ENCODE measurements around the gene KIZ.
"Not testable (repeated sequence)": the region's sequence is repeated elsewhere in the genome, so short reads cannot be mapped to it uniquely, and the experiment has no call there.

KIZ gene

GRCh38 chr20:21159658-21160380, 33.9 kb downstream of the KIZ start:
- H3K27ac ChIP-seq (ENCODE audit: low read depth, low read length) = no peak overlapping the region

GRCh38 chr20:21161926-21162325, 36.0 kb downstream of the KIZ start:
- no peaks in the 10 kb centered on the region for H3K27me3 ChIP-seq (ENCODE audit: control insufficient read depth, insufficient read depth, low read length)
- H3K4me1 ChIP-seq (ENCODE audit: control insufficient read depth, insufficient read depth, low read length) = no peaks in the 10 kb centered on the region
- H3K9ac ChIP-seq (ENCODE audit: low read depth, low read length) = no peak overlapping the region
- no peak overlapping the region for H3K27ac ChIP-seq (ENCODE audit: low read depth, low read length)
- peaks cover 30% of the 10 kb centered on the region for H3K36me3 ChIP-seq (ENCODE audit: control insufficient read depth, insufficient read depth, low read length)
- no peaks in the 10 kb centered on the region for H3K9me3 ChIP-seq (ENCODE audit: control insufficient read depth, insufficient read depth, low read length)
- no peak overlapping the region for H3K4me3 ChIP-seq (ENCODE audit: low read depth, low read length)

More at GRCh38 chr20:21159658-21160380, 33.9 kb downstream of the KIZ start:
- H3K27me3 ChIP-seq (ENCODE audit: control insufficient read depth, insufficient read depth, low read length) = no peaks in the 10 kb centered on the region
- H3K4me1 ChIP-seq (ENCODE audit: control insufficient read depth, insufficient read depth, low read length) = no peaks in the 10 kb centered on the region
- H3K36me3 ChIP-seq (ENCODE audit: control insufficient read depth, insufficient read depth, low read length) = peaks cover 27% of the 10 kb centered on the region
- H3K9ac ChIP-seq (ENCODE audit: low read depth, low read length) = no peak overlapping the region
- H3K4me3 ChIP-seq (ENCODE audit: low read depth, low read length) = no peak overlapping the region
- no peaks in the 10 kb centered on the region for H3K9me3 ChIP-seq (ENCODE audit: control insufficient read depth, insufficient read depth, low read length)

- Histone ChIP-seq H3K9ac (ENCODE audit: low read depth, low read length) (no peak overlapping the region), H3K27ac (ENCODE audit: low read depth, low read length) (no peak overlapping the region), H3K9me3 (ENCODE audit: control insufficient read depth, insufficient read depth, low read length) (no peaks in the 10 kb centered on the region), H3K27me3 (ENCODE audit: control insufficient read depth, insufficient read depth, low read length) (no peaks in the 10 kb centered on the region), H3K36me3 (ENCODE audit: control insufficient read depth, insufficient read depth, low read length) (peaks cover 36% of the 10 kb centered on the region), H3K4me3 (ENCODE audit: low read depth, low read length) (no peak overlapping the region), H3K4me1 (ENCODE audit: control insufficient read depth, insufficient read depth, low read length) (no peaks in the 10 kb centered on the region)
These were observed 36.7 kb downstream of the KIZ start for GRCh38 chr20:21162631-21163030.

- H3K36me3 ChIP-seq (ENCODE audit: control insufficient read depth, insufficient read depth, low read length) = peaks cover 34% of the 10 kb centered on the region
- H3K4me3 ChIP-seq (ENCODE audit: low read depth, low read length) = no peak overlapping the region
- H3K27me3 ChIP-seq (ENCODE audit: control insufficient read depth, insufficient read depth, low read length) = no peaks in the 10 kb centered on the region
- no peaks in the 10 kb centered on the region for H3K9me3 ChIP-seq (ENCODE audit: control insufficient read depth, insufficient read depth, low read length)
- no peak overlapping the region for H3K9ac ChIP-seq (ENCODE audit: low read depth, low read length)
- H3K4me1 ChIP-seq (ENCODE audit: control insufficient read depth, insufficient read depth, low read length) = no peaks in the 10 kb centered on the region
- no peak overlapping the region for H3K27ac ChIP-seq (ENCODE audit: low read depth, low read length)
These were observed 40.9 kb downstream of the KIZ start for GRCh38 chr20:21166801-21167200.

GRCh38 chr20:21167261-21167660, 41.4 kb downstream of the KIZ start:
- no peaks in the 10 kb centered on the region for H3K4me1 ChIP-seq (ENCODE audit: control insufficient read depth, insufficient read depth, low read length)
- H3K4me3 ChIP-seq (ENCODE audit: low read depth, low read length) = no peak overlapping the region
- no peak overlapping the region for H3K9ac ChIP-seq (ENCODE audit: low read depth, low read length)
- H3K27me3 ChIP-seq (ENCODE audit: control insufficient read depth, insufficient read depth, low read length) = no peaks in the 10 kb centered on the region
- no peaks in the 10 kb centered on the region for H3K9me3 ChIP-seq (ENCODE audit: control insufficient read depth, insufficient read depth, low read length)
- H3K36me3 ChIP-seq (ENCODE audit: control insufficient read depth, insufficient read depth, low read length) = peaks cover 32% of the 10 kb centered on the region
- H3K27ac ChIP-seq (ENCODE audit: low read depth, low read length) = no peak overlapping the region

GRCh38 chr20:21168061-21168460, 42.2 kb downstream of the KIZ start:
- not testable (repeated sequence) for H3K27ac ChIP-seq (ENCODE audit: low read depth, low read length); H3K4me1 ChIP-seq (ENCODE audit: control insufficient read depth, insufficient read depth, low read length); H3K9ac ChIP-seq (ENCODE audit: low read depth, low read length); H3K27me3 ChIP-seq (ENCODE audit: control insufficient read depth, insufficient read depth, low read length); H3K4me3 ChIP-seq (ENCODE audit: low read depth, low read length); H3K9me3 ChIP-seq (ENCODE audit: control insufficient read depth, insufficient read depth, low read length)
- peaks cover 29% of the 10 kb centered on the region for H3K36me3 ChIP-seq (ENCODE audit: control insufficient read depth, insufficient read depth, low read length)

GRCh38 chr20:21172626-21173025, 46.7 kb downstream of the KIZ start:
- H3K9ac ChIP-seq (ENCODE audit: low read depth, low read length) = no peak overlapping the region
- no peaks in the 10 kb centered on the region for H3K27me3 ChIP-seq (ENCODE audit: control insufficient read depth, insufficient read depth, low read length)
- 0 out of 2 replicates have a peak, but pooled peaks cover 3% of the 10 kb centered on the region for H3K9me3 ChIP-seq (ENCODE audit: control insufficient read depth, insufficient read depth, low read length)
- peaks cover 13% of the 10 kb centered on the region for H3K4me1 ChIP-seq (ENCODE audit: control insufficient read depth, insufficient read depth, low read length)
- no peak overlapping the region for H3K4me3 ChIP-seq (ENCODE audit: low read depth, low read length)
- no peak overlapping the region for H3K27ac ChIP-seq (ENCODE audit: low read depth, low read length)
- peaks cover 8% of the 10 kb centered on the region; the same call in 1 of the 2 replicates for H3K36me3 ChIP-seq (ENCODE audit: control insufficient read depth, insufficient read depth, low read length)

- Histone ChIP-seq H3K4me3 (ENCODE audit: low read depth, low read length) (no peak overlapping the region), H3K27ac (ENCODE audit: low read depth, low read length) (no peak overlapping the region), H3K36me3 (ENCODE audit: control insufficient read depth, insufficient read depth, low read length) (peaks cover 8% of the 10 kb centered on the region; the same call in 1 of the 2 replicates), H3K27me3 (ENCODE audit: control insufficient read depth, insufficient read depth, low read length) (no peaks in the 10 kb centered on the region), H3K4me1 (ENCODE audit: control insufficient read depth, insufficient read depth, low read length) (peaks cover 13% of the 10 kb centered on the region), H3K9me3 (ENCODE audit: control insufficient read depth, insufficient read depth, low read length) (0 out of 2 replicates have a peak, but pooled peaks cover 6% of the 10 kb centered on the region), H3K9ac (ENCODE audit: low read depth, low read length) (no peak overlapping the region)
These were observed 47.6 kb downstream of the KIZ start for GRCh38 chr20:21173485-21173884.

- H3K4me3 ChIP-seq (ENCODE audit: low read depth, low read length) = no peak overlapping the region
- H3K27me3 ChIP-seq (ENCODE audit: control insufficient read depth, insufficient read depth, low read length) = no peaks in the 10 kb centered on the region
- H3K27ac ChIP-seq (ENCODE audit: low read depth, low read length) = no peak overlapping the region
- 0 out of 2 replicates have a peak, but pooled peaks cover 6% of the 10 kb centered on the region for H3K9me3 ChIP-seq (ENCODE audit: control insufficient read depth, insufficient read depth, low read length)
- peaks cover 8% of the 10 kb centered on the region; the same call in 1 of the 2 replicates for H3K36me3 ChIP-seq (ENCODE audit: control insufficient read depth, insufficient read depth, low read length)
- no peak overlapping the region for H3K9ac ChIP-seq (ENCODE audit: low read depth, low read length)
- H3K4me1 ChIP-seq (ENCODE audit: control insufficient read depth, insufficient read depth, low read length) = peaks cover 18% of the 10 kb centered on the region
These were observed 48.8 kb downstream of the KIZ start for GRCh38 chr20:21174516-21175239.

GRCh38 chr20:21175433-21175832, 49.6 kb downstream of the KIZ start:
- H3K4me1 ChIP-seq (ENCODE audit: control insufficient read depth, insufficient read depth, low read length) = peaks cover 26% of the 10 kb centered on the region
- H3K9me3 ChIP-seq (ENCODE audit: control insufficient read depth, insufficient read depth, low read length) = 0 out of 2 replicates have a peak, but pooled peaks cover 6% of the 10 kb centered on the region
- peaks cover 8% of the 10 kb centered on the region; the same call in 1 of the 2 replicates for H3K36me3 ChIP-seq (ENCODE audit: control insufficient read depth, insufficient read depth, low read length)
- H3K27ac ChIP-seq (ENCODE audit: low read depth, low read length) = no peak overlapping the region
- H3K9ac ChIP-seq (ENCODE audit: low read depth, low read length) = no peak overlapping the region
- H3K27me3 ChIP-seq (ENCODE audit: control insufficient read depth, insufficient read depth, low read length) = no peaks in the 10 kb centered on the region
- H3K4me3 ChIP-seq (ENCODE audit: low read depth, low read length) = no peak overlapping the region

GRCh38 chr20:21177767-21178166, 51.9 kb downstream of the KIZ start:
- H3K4me3 ChIP-seq (ENCODE audit: low read depth, low read length) = no peak overlapping the region
- 0 out of 2 replicates have a peak, but pooled peaks cover 6% of the 10 kb centered on the region for H3K9me3 ChIP-seq (ENCODE audit: control insufficient read depth, insufficient read depth, low read length)
- no peaks in the 10 kb centered on the region for H3K27me3 ChIP-seq (ENCODE audit: control insufficient read depth, insufficient read depth, low read length)
- H3K27ac ChIP-seq (ENCODE audit: low read depth, low read length) = no peak overlapping the region
- peaks cover 33% of the 10 kb centered on the region for H3K4me1 ChIP-seq (ENCODE audit: control insufficient read depth, insufficient read depth, low read length)
- no peaks in the 10 kb centered on the region for H3K36me3 ChIP-seq (ENCODE audit: control insufficient read depth, insufficient read depth, low read length)
- no peak overlapping the region for H3K9ac ChIP-seq (ENCODE audit: low read depth, low read length)

Measured in HUES48 (cell line).